Suprapubic skin (tissue), 3 donors: ENCODE measurements around the gene MTREX.

ENCODE experiments used
- POLR2AphosphoS5 ChIP-seq, 3 donors: sonication (generic); formaldehyde crosslinking; IDR thresholded peaks; one replicate each; pipeline ENCODE4 v1.6.1; 2017; ENCODE audit warnings: antibody characterized with exemption in 3 of 3
- TF ChIP-seq, protein P1 (sequence below), 2 donors: fragments of 200-600 bp in 1 of 2; fragments of 450-650 bp in 1 of 2; sonication (generic) in 1 of 2; IDR thresholded peaks; one replicate each; pipeline ENCODE4 v1.5.1; 2016 to 2019; ENCODE audit warnings: antibody characterized with exemption in 2 of 2, mild to moderate bottlenecking in 1 of 2, moderate library complexity in 1 of 2

GRCh38 chr5:55437452-55437851 lies 129.7 kb downstream of the MTREX start:
- TF ChIP-seq POLR2AphosphoS5 (IDR thresholded peaks at IDR 0.05), result no peak
- TF ChIP-seq, protein P1, sequence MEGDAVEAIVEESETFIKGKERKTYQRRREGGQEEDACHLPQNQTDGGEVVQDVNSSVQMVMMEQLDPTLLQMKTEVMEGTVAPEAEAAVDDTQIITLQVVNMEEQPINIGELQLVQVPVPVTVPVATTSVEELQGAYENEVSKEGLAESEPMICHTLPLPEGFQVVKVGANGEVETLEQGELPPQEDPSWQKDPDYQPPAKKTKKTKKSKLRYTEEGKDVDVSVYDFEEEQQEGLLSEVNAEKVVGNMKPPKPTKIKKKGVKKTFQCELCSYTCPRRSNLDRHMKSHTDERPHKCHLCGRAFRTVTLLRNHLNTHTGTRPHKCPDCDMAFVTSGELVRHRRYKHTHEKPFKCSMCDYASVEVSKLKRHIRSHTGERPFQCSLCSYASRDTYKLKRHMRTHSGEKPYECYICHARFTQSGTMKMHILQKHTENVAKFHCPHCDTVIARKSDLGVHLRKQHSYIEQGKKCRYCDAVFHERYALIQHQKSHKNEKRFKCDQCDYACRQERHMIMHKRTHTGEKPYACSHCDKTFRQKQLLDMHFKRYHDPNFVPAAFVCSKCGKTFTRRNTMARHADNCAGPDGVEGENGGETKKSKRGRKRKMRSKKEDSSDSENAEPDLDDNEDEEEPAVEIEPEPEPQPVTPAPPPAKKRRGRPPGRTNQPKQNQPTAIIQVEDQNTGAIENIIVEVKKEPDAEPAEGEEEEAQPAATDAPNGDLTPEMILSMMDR (IDR thresholded peaks at IDR 0.05), result no peak
